PC-9 (cell line): Measurements from ENCODE around the gene CDK5RAP2.

ENCODE experiments used
- EZH2 ChIP-seq: fragments of 200-600 bp; sonication (generic); IDR thresholded peaks from 2 replicates; pipeline ENCODE4 v1.8.0; 2017; ENCODE audit warnings: antibody characterized with exemption, low read depth
- TF ChIP-seq, protein P1 (sequence below): fragments of 200-600 bp; sonication (generic); conservative IDR thresholded peaks from 2 replicates; pipeline ENCODE4 v1.6.1; 2017; ENCODE audit warnings: mixed run types, antibody characterized with exemption, mild to moderate bottlenecking, moderate library complexity

DNA sequence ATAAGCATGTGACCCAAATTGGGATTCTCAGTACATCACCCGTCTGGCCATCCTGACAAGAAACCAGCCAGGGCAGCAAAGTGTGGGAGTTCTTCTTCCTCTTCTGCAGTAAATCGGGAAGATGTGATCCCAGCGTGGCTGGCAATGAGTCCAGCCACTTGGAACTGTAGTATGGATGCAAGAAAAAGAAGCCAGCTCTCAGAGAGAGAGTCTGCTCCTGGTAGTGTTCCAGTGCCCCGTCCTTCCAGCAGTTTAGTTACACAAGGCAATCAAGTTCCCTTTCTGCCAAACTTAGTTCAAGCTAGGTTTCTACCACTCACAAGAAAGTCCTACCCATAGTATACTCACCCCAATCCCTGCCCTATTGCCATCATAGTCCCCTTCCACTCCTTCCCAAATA, 65.6 kb downstream of the CDK5RAP2 start:
- no peak for TF ChIP-seq EZH2
- TF ChIP-seq, protein P1, sequence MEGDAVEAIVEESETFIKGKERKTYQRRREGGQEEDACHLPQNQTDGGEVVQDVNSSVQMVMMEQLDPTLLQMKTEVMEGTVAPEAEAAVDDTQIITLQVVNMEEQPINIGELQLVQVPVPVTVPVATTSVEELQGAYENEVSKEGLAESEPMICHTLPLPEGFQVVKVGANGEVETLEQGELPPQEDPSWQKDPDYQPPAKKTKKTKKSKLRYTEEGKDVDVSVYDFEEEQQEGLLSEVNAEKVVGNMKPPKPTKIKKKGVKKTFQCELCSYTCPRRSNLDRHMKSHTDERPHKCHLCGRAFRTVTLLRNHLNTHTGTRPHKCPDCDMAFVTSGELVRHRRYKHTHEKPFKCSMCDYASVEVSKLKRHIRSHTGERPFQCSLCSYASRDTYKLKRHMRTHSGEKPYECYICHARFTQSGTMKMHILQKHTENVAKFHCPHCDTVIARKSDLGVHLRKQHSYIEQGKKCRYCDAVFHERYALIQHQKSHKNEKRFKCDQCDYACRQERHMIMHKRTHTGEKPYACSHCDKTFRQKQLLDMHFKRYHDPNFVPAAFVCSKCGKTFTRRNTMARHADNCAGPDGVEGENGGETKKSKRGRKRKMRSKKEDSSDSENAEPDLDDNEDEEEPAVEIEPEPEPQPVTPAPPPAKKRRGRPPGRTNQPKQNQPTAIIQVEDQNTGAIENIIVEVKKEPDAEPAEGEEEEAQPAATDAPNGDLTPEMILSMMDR = no peak
